GM23338 (cell line): ENCODE results near the gene SSTR1. TPM values are rescaled to one million over a fixed set of nuclear protein-coding genes. Genes with fewer than 3 reads are reported as not detected.

Source experiments
- ATAC-seq: fragments of 200-7000 bp; cut with Tn5 transposase; 3 replicates; pipeline ENCODE4 v1.9.1; 2020
- DNase-seq: peaks from one replicate; pipeline ENCODE4 v3.0.0-alpha.2; 2015; ENCODE audit warnings: low spot score
- H2AFZ ChIP-seq: fragments of 200-600 bp; sonication (generic); 2 replicates; pipeline ENCODE4 v1.8.0; 2016; ENCODE audit warnings: antibody characterized with exemption, mild to moderate bottlenecking, moderate library complexity
- H3F3A ChIP-seq: fragments of 200-600 bp; sonication (generic); replicated peaks from 2 replicates; pipeline ENCODE4 v1.8.0; 2017; ENCODE audit warnings: antibody characterized with exemption, mixed run types, low read depth
- H3K27ac ChIP-seq: fragments of 200-600 bp; sonication (generic); 2 replicates; pipeline ENCODE4 v1.6.1; 2016; ENCODE audit warnings: low read depth
- H3K27me3 ChIP-seq: fragments of 200-600 bp; sonication (generic); 2 replicates; pipeline ENCODE4 v1.8.0; 2016; ENCODE audit warnings: mild to moderate bottlenecking, mixed run types, moderate library complexity; ENCODE audit not compliant: insufficient read depth
- H3K36me3 ChIP-seq: fragments of 200-600 bp; sonication (generic); 2 replicates; pipeline ENCODE4 v1.8.0; 2016; ENCODE audit warnings: mild to moderate bottlenecking; ENCODE audit not compliant: insufficient read depth
- H3K4me1 ChIP-seq: fragments of 200-600 bp; sonication (generic); 2 replicates; pipeline ENCODE4 v1.8.0; 2016; ENCODE audit warnings: mild to moderate bottlenecking, moderate library complexity; ENCODE audit not compliant: insufficient read depth
- H3K4me2 ChIP-seq: fragments of 200-600 bp; sonication (generic); 2 replicates; pipeline ENCODE4 v1.7.1; 2017; ENCODE audit warnings: mixed run types
- H3K4me3 ChIP-seq: fragments of 200-600 bp; sonication (generic); 2 replicates; pipeline ENCODE4 v1.6.1; 2016; ENCODE audit warnings: mixed run types
- H3K79me2 ChIP-seq: fragments of 200-600 bp; sonication (generic); replicated peaks from 2 replicates; pipeline ENCODE4 v1.8.0; 2017; ENCODE audit warnings: mild to moderate bottlenecking; ENCODE audit not compliant: insufficient read depth
- H3K9me2 ChIP-seq: fragments of 200-600 bp; sonication (generic); 2 replicates; pipeline ENCODE4 v1.8.0; 2017; ENCODE audit not compliant: insufficient read depth
- H4K20me1 ChIP-seq: fragments of 200-600 bp; sonication (generic); replicated peaks from 2 replicates; pipeline ENCODE4 v1.8.0; 2017; ENCODE audit warnings: mild to moderate bottlenecking; ENCODE audit not compliant: insufficient read depth
- H3K27ac Mint-ChIP-seq: 2 replicates; pipeline ENCODE4 v1.8.0; 2020; ENCODE audit warnings: inconsistent platforms, mild to moderate bottlenecking, moderate library complexity, mixed read lengths
- H3K27me3 Mint-ChIP-seq: 3 replicates; pipeline ENCODE4 v1.8.0; 2022; ENCODE audit warnings: low read depth, mild to moderate bottlenecking, moderate library complexity, mixed read lengths, inconsistent platforms; ENCODE audit not compliant: insufficient read depth, poor library complexity
- H3K36me3 Mint-ChIP-seq: 3 replicates; pipeline ENCODE4 v1.8.0; 2021; ENCODE audit warnings: low read depth, mild to moderate bottlenecking, inconsistent platforms, moderate library complexity, mixed read lengths
- H3K4me1 Mint-ChIP-seq: 3 replicates; pipeline ENCODE4 v1.8.0; 2020; ENCODE audit warnings: mild to moderate bottlenecking, inconsistent platforms, mixed read lengths
- H3K4me3 Mint-ChIP-seq: 3 replicates; pipeline ENCODE4 v1.8.0; 2021; ENCODE audit warnings: moderate library complexity, mild to moderate bottlenecking, inconsistent platforms, mixed read lengths
- H3K9me3 Mint-ChIP-seq: 3 replicates; pipeline ENCODE4 v1.8.0; 2020; ENCODE audit warnings: moderate library complexity, mild to moderate bottlenecking, inconsistent platforms, mixed read lengths
- CREB1 ChIP-seq: fragments of 250-450 bp; sonication (Bioruptor Pico); IDR thresholded peaks from 2 replicates; pipeline ENCODE4 v1.5.0; 2020; ENCODE audit warnings: low read depth, mild to moderate bottlenecking, moderate library complexity
- JUNB ChIP-seq: IDR thresholded peaks from one replicate; pipeline ENCODE4 v1.6.1; 2016; ENCODE audit warnings: antibody characterized with exemption; ENCODE audit not compliant: unreplicated experiment
- NANOG ChIP-seq: IDR thresholded peaks from 2 replicates; pipeline ENCODE4 v1.6.1; 2016; ENCODE audit warnings: antibody characterized with exemption, borderline replicate concordance
- POLR2AphosphoS5 ChIP-seq: IDR thresholded peaks from 2 replicates; pipeline ENCODE4 v1.6.1; 2016; ENCODE audit warnings: antibody characterized with exemption, low read depth
- REST ChIP-seq: IDR thresholded peaks from one replicate; pipeline ENCODE4 v1.6.1; 2018; ENCODE audit warnings: antibody characterized with exemption; ENCODE audit not compliant: unreplicated experiment
- ZNF331 ChIP-seq: fragments of 250-450 bp; sonication (Bioruptor Pico); IDR thresholded peaks from 2 replicates; pipeline ENCODE4 v1.5.0; 2020; ENCODE audit warnings: low read depth, mild to moderate bottlenecking, moderate library complexity
- polyA plus RNA-seq: library from polyadenylated mRNA; unstranded; fragments of >200 nt; fragmentation: Nextera tagmentation; extraction: Ambion mirVana; gene quantifications from 2 replicates; pipeline ENCODE4 v1.2.1, GENCODE V29; 2016
- total RNA-seq: library from RNA; depleted of rRNA; stranded (reverse); fragments of >200 nt; shearing (Covaris generic); gene quantifications from 2 replicates; pipeline ENCODE4 v1.2.3, GENCODE V29; 2014
- TF ChIP-seq, protein P1 (sequence below), 2 experiments: fragments of 200-600 bp in 1 of 2; sonication (generic) in 1 of 2; conservative IDR thresholded peaks; 2 replicates each; pipeline versions ENCODE4 v1.5.1 to v1.6.1; 2016 to 2017; ENCODE audit warnings: antibody characterized with exemption in 2 of 2, low read depth in 2 of 2, mild to moderate bottlenecking in 2 of 2, moderate library complexity in 1 of 2
- TF ChIP-seq, protein P2 (sequence below): IDR thresholded peaks from 2 replicates; pipeline ENCODE4 v1.6.1; 2016; ENCODE audit warnings: antibody characterized with exemption

Gene SSTR1
- total and polyA plus RNA-seq, 2 experiments from 2014 or later = 0.42 to 0.80 TPM

DNA sequence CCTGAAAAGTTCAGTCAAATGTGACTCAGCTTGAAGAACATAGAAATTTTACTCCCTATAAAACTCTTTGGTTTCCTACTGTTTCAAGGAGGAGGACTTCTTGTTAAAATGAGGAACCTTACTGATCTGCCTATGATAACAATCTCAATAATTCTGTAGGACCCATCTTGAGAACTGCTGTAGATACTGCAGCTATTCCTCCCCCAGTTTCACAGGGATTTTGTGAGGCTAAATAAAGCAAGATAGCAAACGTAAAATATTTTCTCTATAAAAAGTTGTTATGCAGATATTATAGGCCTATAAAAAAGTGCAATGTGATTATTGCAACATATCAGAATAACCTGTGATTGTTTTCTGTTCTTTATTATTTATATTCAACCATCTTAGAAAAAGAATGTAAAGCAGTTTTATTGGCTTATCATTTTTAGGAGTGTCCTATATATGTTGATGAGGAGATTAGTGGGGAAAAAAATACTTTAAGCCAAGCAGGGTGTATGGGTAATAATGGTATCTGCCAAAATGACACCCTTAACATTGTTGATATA is 36.1 kb downstream of the SSTR1 start:
- H3K36me3 ChIP-seq = no peaks in the 10 kb centered on the region
- H3K36me3 Mint-ChIP-seq = no peaks in the 10 kb centered on the region
- H2AFZ ChIP-seq = no peak overlapping the region
- TF ChIP-seq JUNB = no peak
- no peak for TF ChIP-seq POLR2AphosphoS5
- TF ChIP-seq, protein P1, sequence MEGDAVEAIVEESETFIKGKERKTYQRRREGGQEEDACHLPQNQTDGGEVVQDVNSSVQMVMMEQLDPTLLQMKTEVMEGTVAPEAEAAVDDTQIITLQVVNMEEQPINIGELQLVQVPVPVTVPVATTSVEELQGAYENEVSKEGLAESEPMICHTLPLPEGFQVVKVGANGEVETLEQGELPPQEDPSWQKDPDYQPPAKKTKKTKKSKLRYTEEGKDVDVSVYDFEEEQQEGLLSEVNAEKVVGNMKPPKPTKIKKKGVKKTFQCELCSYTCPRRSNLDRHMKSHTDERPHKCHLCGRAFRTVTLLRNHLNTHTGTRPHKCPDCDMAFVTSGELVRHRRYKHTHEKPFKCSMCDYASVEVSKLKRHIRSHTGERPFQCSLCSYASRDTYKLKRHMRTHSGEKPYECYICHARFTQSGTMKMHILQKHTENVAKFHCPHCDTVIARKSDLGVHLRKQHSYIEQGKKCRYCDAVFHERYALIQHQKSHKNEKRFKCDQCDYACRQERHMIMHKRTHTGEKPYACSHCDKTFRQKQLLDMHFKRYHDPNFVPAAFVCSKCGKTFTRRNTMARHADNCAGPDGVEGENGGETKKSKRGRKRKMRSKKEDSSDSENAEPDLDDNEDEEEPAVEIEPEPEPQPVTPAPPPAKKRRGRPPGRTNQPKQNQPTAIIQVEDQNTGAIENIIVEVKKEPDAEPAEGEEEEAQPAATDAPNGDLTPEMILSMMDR (conservative IDR thresholded peaks at IDR 0.05; ENCODE audit: low read depth in 2 of 2) = no peak
- no peak for TF ChIP-seq NANOG
- TF ChIP-seq, protein P2, sequence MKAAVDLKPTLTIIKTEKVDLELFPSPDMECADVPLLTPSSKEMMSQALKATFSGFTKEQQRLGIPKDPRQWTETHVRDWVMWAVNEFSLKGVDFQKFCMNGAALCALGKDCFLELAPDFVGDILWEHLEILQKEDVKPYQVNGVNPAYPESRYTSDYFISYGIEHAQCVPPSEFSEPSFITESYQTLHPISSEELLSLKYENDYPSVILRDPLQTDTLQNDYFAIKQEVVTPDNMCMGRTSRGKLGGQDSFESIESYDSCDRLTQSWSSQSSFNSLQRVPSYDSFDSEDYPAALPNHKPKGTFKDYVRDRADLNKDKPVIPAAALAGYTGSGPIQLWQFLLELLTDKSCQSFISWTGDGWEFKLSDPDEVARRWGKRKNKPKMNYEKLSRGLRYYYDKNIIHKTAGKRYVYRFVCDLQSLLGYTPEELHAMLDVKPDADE = no peak
- no peak for TF ChIP-seq CREB1
- H3K4me1 ChIP-seq = no peaks in the 10 kb centered on the region
- no peaks in the 10 kb centered on the region for H3K4me1 Mint-ChIP-seq
- no peak overlapping the region for H3K4me3 ChIP-seq
- no peak overlapping the region for H3K4me3 Mint-ChIP-seq
- no peak overlapping the region for H3K4me2 ChIP-seq
- H3K9me2 ChIP-seq = no peaks in the 10 kb centered on the region; the same call in 1 of the 2 replicates
- no peak overlapping the region for H3K27ac Mint-ChIP-seq
- peaks cover 78% of the 10 kb centered on the region for H3K27me3 ChIP-seq
- H3K27ac ChIP-seq = no peak overlapping the region
- ATAC-seq (no peak), DNase-seq (no peak)
- no peaks in the 10 kb centered on the region for H4K20me1 ChIP-seq
- H3K27me3 Mint-ChIP-seq = peaks cover 3% of the 10 kb centered on the region
- no peaks in the 10 kb centered on the region for H3K79me2 ChIP-seq
- no peaks in the 10 kb centered on the region for H3F3A ChIP-seq
- no peaks in the 10 kb centered on the region for H3K9me3 Mint-ChIP-seq

- TF ChIP-seq, protein P1 (conservative IDR thresholded peaks at IDR 0.05; ENCODE audit: low read depth in 2 of 2) = peak; percentile 52 to 57
- TF ChIP-seq ZNF331 (CRISPR knock-in tag) (no peak), REST (no peak), POLR2AphosphoS5 (no peak)
Measured at GRCh38 chr14:38248321-38249028, 40.8 kb downstream of the SSTR1 start.

More at GRCh38 chr14:38248321-38249028, 40.8 kb downstream of the SSTR1 start:
- Histone ChIP-seq H3K4me2 (no peak overlapping the region), H3F3A (no peaks in the 10 kb centered on the region), H3K9me2 (no peaks in the 10 kb centered on the region), H3K4me1 (no peaks in the 10 kb centered on the region), H3K27me3 (peaks cover 88% of the 10 kb centered on the region), H3K27ac (no peak overlapping the region), H3K79me2 (no peaks in the 10 kb centered on the region), H4K20me1 (no peaks in the 10 kb centered on the region), H2AFZ (no peak overlapping the region), H3K36me3 (no peaks in the 10 kb centered on the region), H3K4me3 (no peak overlapping the region)
- Mint-ChIP-seq H3K27ac (no peak overlapping the region), H3K36me3 (no peaks in the 10 kb centered on the region), H3K9me3 (no peaks in the 10 kb centered on the region), H3K4me1 (peaks cover 1% of the 10 kb centered on the region; the same call in 2 of the 3 replicates), H3K4me3 (no peak overlapping the region), H3K27me3 (peaks cover 7% of the 10 kb centered on the region)
- peak; percentile 41 for DNase-seq
- peak; percentile 77 for ATAC-seq
